ENCODE data around the gene PCCB.
"Not testable (repeated sequence)": the region's sequence is repeated elsewhere in the genome, so short reads cannot be mapped to it uniquely, and the experiment has no call there.

Gene PCCB

DNA sequence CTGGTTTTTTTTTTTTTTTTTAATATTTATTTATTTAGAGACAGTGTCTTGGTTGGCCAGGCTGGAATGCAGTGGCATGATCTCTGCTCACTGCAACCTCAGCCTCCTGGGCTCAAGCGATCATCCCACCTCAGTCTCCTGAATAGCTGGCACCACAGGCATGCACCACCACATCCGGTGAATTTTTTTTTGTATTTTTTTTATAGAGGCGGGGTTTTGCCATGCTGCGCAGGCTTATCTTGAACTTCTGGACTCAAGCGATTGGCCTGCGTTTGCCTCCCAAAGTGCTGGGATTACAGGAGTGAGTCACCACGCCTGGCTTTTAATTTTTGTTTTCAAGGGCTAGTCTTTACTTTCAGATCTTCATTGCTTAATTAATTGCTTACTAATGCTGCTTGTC lies 13.1 kb downstream of the PCCB start:
- DNase-seq: no peak

DNA sequence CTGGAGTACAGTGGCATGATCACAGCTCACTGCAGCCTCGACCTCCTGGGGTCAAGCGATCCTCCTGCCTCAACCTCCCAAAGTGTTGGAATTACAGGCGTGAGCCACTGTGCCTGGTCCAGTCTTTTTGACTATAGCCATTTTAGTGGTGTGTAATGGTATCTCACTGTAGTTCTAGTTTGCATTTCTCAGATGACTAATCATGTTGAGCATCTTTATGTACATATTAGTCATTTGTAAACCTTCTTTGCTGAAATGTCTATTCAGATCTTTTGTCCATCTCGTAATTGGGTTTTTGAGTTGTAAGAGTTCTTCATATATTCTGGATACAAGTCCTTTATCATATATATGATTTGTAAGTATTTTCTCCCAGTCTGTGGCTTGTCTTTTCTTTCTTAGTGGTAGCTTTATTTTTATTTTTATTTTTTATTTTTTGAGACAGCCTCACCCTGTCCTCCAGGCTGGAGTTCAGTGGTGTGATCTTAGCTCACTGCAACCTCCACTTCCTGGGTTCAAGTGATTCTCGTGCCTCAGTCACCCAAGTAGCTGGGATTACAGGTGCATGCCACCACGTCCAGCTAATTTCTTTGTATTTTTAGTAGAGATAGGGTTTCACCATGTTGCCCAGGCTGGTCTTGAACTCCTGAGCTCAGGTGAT lies 16.5 kb downstream of the PCCB start:
- DNase-seq: not testable (repeated sequence)

GRCh38 chr3:136267235-136267634 lies 17.1 kb downstream of the PCCB start:
- no peak for DNase-seq

DNA sequence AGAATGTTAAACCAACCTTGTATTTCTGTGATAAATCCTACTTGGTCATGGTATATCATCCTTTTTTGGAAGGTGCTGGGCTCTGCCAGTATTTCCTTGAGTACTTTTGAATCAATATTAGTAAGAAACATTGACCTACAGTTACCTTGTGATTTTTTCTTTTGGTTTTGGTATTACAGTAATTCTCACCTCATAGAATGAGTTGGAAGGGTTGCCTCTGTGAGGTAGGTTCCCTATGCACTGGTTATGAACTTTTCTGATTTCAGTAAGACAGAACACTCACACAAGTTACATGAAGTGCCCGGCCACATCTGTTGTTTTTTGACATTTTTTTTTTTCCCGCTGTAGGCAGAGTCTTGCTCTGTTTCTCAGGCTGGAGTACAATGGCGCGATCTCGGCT lies 20.0 kb downstream of the PCCB start:
- no peak for DNase-seq

- not testable (repeated sequence) for DNase-seq
Observed at GRCh38 chr3:136271626-136272025, 21.5 kb downstream of the PCCB start.

DNA sequence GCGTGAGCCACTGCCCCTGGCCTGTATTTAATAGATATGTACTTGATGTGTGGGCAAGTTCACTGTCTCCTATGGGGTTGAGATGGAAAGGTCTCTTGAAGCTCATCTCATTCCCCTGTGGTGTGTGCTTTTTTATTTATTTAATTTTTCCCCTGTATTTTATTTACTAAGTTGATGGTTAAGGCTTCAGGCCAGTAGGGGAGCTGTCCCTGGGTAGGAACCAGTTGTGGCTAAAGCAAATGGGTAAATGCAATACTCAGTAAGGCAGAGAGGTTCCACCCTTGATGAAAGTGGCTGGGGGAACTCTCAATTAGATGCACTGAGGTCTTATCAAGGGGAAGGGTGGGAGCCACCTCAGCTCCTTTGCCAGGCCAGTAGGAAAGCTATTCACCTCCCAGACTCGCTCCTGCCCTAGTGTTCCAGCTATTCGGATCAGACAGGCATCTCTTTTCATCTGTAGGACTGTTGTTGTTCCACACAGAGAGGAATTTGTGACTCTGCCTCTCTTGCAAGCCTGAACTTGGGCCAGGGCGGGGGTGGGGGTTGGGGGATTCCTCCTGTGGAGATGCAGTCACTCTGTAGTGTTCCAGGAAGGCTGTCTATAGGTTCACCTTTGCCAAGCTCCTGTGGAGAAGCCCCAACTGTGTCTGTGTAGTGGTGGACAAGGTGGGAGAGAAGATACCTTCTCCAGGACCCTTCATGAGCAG lies 26.1 kb downstream of the PCCB start:
- no peak for DNase-seq

DNA sequence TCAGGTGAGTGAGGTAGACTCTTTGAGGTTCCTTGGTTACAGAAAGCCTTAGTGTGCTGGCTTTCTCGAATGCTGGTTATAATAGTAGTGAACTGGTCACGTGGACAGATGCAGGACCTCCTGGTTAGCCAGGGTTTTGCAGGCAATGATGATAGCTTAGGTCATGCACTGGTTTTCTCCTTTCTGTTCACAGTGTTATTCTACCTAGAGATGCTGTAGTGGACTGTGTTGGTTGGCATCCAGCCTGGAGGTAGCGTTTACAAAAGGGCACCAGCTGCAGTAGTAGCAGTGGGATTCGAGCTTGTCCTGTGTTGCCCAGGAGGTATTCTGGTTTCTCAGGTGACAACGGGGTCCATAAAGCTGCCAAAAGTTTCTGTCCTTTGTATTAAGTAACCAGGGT lies 27.0 kb downstream of the PCCB start:
- DNase-seq: no peak

GRCh38 chr3:136277634-136278033 lies 27.5 kb downstream of the PCCB start:
- no peak for DNase-seq

- DNase-seq: no peak
Observed at GRCh38 chr3:136279092-136279491, 29.0 kb downstream of the PCCB start.

DNA sequence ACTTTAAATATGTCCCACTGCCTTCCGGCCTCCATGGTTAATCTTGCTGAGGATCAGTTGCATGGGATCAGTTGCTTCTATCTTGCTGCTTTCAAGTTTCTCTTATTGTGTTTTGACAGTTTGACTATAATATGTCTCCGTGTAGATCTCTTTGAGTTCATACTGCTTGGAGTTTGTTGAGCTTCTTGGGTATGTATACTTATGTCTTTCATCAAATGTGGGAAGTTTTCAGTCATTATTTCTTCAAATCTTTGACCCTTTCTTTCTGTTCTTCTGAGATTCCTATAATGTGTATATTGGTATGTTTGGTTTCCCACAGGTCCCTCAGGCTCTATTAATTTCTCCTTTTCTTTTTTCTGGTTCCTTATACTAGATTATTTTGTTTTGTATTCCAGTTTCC lies 30.8 kb downstream of the PCCB start:
- no peak for DNase-seq

- DNase-seq: no peak
Observed at GRCh38 chr3:136281966-136282520, 31.9 kb downstream of the PCCB start.

- DNase-seq: no peak
Observed at GRCh38 chr3:136283627-136284026, 33.5 kb downstream of the PCCB start.

DNA sequence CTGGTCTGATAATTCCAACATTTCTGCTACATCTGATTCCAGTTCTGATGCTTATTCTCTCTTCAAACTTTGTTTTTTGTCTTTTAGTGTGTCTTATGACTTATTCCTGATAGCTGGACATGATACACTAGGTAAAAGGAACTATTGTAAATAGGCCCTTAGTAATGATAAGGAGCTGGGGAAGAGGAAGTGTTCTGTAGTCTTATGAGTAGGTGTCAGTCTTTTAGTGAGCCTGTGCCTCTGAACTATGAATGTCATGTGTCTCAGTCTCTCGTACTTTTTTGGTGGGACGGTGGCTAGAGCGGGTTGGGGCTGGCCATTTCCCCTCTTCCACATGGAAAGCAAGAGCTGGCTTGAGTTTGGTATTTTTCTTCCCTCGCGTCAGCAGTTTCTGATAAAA lies 41.2 kb downstream of the PCCB start:
- DNase-seq: no peak

- DNase-seq: no peak
Observed at GRCh38 chr3:136292500-136292899, 42.4 kb downstream of the PCCB start.

GRCh38 chr3:136293279-136293678 lies 43.1 kb downstream of the PCCB start:
- DNase-seq: no peak

DNA sequence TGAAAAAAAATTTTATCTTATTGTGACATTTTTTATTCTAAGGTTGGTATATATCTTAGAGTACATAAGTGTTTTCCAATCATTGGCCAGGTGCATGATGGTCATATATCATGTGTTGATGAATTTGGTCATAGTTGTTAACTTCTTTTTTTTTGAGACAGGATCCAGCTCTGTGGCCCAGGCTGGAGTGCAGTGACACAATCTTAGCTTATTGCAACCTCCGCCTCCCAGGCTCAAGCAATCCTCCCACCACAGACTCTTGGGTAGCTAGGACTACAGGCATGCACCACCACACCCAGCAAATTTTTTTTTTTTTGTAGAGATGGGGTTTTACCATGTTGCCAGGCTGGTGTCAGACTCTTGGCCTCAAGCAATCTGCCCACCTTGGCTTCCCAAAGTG lies 44.0 kb downstream of the PCCB start:
- no peak for DNase-seq

DNA sequence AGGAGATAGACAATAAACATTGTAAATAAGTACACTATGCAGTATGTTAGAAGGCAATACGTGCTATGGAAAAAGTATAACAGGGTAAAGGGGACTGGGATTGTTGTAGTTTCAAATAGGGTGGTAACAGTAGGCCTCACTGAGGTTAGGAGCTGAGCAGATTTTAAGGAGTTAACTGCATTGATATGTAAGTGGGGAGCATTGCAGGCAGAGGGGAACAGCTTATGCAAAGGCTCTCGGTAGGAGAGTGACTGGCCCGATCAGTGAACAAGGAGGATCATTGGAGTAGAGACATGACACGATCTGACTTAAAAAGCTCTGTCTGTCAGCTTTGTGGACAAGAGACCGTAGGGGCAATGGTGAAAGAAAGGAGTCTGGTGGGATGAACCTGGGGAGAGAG lies 46.8 kb downstream of the PCCB start:
- DNase-seq: no peak

GRCh38 chr3:136297826-136298225 lies 47.7 kb downstream of the PCCB start:
- no peak for DNase-seq

DNA sequence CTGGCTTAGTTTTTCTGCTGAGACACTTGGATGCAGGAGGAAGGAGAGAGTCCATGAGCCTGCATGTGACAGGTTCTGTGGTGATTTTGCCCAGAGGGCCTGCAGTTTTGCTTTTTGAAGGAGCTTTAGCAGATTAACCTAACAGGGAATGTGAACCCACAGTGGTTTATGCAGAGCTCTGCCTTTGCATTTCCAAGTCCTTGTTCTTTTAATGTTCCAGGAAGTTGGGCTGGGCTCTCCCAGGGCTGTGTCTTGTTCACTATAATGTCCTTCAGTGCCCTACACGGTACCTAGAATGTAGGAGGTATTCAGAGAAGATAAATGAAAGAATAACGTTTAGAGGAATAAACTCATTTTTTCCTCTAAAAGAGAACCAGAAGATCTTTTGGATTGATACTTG lies 50.3 kb downstream of the PCCB start:
- no peak for DNase-seq

- DNase-seq: no peak
Observed at GRCh38 chr3:136305879-136306278, 55.7 kb downstream of the PCCB start.

GRCh38 chr3:136311261-136311660 lies 61.1 kb downstream of the PCCB start:
- DNase-seq: no peak

GRCh38 chr3:136311968-136312367 lies 61.8 kb downstream of the PCCB start:
- no peak for DNase-seq

DNA sequence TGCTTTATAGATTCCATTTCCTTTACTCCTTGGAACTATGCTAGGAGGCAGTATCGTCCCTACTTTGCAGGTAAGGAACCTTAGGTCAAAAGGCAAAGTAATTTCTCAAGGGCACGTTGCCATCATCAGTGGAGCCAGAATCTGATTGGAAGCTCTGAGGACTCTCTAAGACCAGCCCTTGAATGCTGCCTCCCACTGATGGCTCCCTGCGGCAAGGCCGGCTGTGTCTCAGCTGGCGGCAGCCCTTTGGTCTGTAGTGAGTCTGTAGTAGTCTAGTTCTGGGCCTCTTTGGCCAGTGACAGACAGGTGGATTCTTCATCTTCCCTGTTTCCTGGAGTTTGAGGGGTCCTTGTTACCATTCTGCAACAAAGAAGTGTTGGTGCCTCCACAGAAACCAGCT lies 76.2 kb downstream of the PCCB start:
- no peak for DNase-seq

DNA sequence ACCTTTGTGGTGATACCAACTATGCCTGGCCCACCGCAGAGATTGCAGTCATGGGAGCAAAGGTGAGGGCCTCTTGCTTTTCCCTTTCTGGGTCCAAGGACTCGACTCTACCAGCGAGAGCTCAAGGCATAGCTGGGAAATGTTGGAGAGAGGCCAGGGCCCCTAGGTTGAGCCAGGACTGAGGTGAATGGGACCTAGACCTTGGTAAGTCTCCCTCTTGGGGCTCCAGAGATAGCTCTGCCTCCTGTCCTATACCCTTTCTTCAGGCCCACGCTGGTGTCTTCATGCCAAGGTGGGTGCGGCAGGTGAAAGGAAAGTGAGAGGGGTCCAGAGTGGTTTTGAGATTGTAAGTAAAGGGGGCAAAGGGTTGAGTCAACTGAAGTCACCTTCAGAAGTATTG lies 77.5 kb downstream of the PCCB start:
- DNase-seq: no peak

DNA sequence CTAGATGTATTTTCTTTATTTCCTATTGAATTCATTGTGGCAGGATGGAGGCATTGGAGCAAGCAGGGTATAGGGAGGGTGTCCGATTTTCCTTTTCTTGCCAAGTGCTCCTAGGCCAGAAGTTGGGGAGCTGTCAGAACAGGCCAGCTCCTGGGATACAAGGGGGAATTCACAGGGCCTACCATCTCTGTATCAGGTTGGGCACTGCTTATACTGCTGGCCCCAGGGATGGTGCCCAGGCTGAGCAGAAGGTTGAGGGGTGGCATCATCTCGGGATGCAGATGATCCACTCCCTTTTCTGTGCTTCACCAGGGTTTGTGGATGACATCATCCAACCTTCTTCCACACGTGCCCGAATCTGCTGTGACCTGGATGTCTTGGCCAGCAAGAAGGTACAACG lies 79.5 kb downstream of the PCCB start:
- DNase-seq: no peak
